HG03039 (cell line): ENCODE measurements around the gene TMEM131L.

Experiments
- ATAC-seq: cut with Tn5 transposase; IDR thresholded peaks from one replicate; pipeline ENCODE4 v1.9.1; 2021; ENCODE audit warnings: mild to moderate bottlenecking, moderate library complexity; ENCODE audit not compliant: unreplicated experiment

The TMEM131L gene

DNA sequence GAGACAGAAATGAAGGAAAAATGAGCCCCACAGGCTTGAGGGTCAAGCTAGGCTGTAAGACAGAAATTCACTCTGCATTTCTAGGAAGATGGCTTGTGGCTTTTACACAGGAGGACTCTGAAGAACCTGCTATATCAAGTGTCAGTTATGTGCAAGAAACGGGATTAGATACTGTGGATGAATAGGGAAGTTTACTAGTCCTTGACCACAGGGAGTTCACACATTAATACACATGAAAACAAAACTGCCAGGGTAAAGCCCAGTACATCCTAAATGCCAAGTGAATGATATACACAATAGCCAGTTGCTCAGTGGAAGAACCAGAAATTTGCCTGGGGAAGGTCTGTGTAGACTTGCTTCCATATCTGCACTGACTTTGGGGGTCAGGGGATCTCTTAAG is 53.5 kb downstream of the TMEM131L start:
- ATAC-seq: no peak

GRCh38 chr4:153520227-153520626 is 54.1 kb downstream of the TMEM131L start:
- no peak for ATAC-seq

DNA sequence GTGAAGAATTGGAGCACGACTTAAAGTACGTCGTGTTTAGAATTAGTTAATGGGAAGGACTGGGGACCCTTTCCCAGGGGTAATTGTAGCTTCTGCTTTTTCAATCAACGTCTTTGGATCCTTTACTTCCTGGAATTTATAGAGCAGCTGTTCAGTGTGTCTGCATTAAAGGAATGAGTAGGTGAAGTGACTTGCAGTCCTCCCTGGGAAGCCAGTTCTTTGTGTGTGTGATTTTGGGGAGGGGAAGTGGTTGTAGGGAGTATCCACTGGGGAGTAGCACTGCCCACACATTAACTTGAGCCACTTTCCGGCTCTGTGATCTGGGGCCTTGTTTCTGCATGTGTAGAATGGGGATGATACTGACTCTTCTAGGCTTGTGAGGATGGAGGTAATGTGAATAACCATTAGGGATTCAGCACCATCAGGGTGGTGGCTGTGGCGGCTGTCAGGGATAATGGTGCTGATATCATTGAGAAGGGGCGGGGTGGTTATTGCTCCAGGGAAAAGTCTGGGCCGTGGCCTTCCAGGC is 54.7 kb downstream of the TMEM131L start:
- no peak for ATAC-seq

- ATAC-seq: no peak
These were observed 55.3 kb downstream of the TMEM131L start for GRCh38 chr4:153521478-153521877.

DNA sequence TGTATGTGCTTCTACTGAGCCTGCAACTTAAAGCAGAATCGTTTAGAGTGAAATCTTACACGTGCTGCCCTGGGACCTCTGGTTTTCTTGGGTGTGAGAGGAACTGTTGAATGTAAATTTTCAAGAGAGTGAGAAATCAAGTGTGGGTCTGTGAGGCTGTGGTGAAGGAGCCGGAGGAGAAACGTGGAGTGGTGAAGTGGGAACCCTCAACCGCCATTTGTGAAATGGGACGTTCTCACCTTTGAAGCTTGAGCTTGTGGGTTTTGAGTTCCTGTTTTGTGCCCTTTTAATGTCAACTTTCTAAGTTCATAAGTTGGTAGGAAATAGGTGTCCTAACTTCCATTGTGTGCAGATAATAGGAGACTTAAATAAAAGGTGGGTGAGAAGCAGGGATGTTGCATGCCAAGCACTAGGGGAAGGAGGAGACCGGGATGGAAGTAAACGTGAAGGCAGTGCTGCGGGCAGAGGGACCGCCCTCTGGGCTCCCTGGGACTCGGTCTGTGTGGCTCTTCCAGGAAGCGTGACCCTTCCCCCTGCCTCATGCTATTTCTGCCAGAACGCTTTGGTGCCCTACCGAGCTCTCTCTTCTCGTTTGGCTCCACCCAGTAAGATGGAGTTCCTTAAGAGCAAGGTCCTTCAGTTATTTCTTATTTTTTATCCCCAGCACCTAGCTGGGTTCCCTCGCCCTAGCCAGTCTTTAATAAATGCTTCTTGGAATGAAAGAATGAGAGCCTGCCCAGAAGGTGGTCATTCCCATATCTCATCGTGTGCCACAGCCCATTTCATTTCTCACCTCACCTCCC is 56.0 kb downstream of the TMEM131L start:
- peak; percentile 17 for ATAC-seq

DNA sequence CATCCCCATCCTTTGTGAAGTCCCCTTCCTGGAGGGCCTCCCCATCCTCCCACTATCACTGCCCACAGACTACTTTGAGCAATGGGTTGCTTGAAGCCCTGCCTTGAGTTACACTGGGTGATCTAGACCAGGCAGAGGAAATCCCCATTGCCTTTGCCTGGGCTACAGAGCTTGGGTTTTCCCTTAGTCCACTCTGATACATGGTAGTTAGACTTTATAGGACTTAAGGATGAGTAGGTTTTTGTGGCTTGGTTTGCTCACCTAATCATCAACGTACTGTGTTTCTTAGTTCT is 56.6 kb downstream of the TMEM131L start:
- ATAC-seq: peak; percentile 53

DNA sequence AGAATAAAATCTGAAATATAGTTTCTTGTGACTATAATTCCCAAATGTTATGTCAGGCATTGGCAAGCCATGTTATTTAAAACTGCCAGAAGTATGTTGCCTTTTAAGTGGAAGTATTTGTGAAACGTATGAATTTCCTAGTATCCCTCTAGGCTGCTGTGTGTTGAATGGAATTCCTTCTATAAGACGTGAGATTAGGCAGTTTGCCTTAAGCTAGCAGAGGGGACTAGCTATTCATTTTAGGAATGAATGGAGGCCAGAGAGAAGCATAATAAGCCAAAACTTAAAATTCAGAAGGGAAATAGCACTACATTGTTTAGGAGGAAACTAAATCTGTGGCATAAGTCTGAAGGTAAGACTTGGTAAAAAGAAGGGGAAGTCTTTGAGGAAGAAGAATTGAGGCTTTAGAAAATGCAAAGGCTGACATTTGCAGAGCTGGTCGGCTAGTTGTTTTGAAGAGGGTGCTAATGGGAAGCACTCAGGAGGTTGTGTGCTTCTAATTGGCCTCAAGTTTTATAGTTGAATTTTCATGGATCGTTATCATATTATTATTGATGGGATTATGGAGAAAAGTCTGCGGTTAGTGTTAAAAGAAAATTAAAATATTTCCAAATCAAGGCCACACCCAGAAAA is 57.1 kb downstream of the TMEM131L start:
- ATAC-seq: no peak

- no peak for ATAC-seq
These were observed 57.8 kb downstream of the TMEM131L start for GRCh38 chr4:153523941-153524386.

DNA sequence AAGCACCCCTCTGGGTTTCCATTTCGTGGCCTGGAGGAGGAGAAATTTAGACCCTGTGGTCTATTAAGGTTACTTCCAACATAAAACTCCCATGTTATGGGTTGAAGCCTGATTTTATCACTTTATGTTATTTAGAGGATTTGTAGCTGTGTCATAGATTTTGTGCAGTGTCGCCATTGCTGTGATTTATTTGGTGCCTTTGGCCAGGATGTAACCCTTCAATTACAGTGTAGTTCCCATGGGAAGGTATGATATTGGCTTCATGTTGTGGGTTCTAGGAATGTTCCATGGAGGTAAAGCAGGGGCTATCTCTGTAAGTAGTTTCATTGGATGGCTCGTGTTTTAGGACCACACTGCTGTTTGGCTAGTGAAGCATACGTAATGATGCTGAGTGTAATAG is 58.5 kb downstream of the TMEM131L start:
- ATAC-seq: no peak

GRCh38 chr4:153527690-153528089 is 61.5 kb downstream of the TMEM131L start:
- no peak for ATAC-seq

DNA sequence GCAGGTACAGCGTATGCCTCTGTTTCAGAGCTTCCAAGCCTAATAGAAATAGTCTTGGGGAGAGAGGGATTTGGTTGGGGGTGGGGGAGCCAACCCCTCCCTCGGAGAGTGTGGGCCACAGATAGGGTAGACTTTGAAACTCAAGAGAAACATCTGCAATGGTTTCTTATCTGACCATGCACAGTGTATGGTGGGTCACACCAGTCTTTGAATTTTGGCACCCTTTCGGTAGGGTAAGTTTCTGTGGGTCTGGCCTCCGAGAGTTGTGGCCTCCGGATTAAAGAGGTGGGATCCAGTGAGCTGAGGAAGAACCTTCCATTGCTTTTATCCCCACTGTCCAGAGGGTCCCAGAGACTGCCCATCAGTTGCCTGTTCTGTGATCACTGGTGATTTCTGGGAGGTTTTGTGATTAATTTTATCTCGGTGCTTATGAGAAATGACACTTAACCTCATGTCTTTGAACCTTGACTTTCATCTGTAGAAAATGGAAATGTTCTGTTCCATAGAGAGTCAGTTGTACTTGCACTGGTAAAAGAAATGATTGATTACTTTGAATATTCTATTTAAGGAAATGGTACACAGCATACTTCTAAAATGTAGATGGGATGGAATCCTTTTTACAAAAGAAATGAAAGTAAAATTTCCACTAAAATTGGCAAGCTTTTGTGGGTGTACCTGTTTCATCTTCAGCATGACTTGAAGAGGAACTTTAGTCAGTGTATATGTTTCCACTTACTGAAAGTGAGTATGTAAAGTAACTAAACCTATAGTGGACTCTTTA is 62.7 kb downstream of the TMEM131L start:
- no peak for ATAC-seq

DNA sequence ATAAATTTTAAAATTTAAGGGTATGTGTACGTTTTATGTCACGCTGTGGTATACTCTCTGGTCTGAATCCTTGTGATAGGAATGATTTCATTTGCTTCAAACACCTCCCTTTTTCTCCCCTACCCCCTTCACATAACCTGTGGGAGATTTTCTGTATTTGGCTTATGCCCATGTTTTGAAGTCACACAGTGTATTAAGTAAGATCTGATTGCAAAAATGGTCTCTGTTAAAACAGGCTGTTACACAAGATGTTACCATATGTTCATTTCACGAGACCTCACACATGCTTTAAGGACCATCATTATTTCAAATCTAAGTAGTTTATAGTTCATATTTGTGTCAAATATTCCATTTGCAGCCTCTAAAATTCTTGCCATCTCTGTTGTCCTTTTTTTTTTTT is 63.5 kb downstream of the TMEM131L start:
- no peak for ATAC-seq

DNA sequence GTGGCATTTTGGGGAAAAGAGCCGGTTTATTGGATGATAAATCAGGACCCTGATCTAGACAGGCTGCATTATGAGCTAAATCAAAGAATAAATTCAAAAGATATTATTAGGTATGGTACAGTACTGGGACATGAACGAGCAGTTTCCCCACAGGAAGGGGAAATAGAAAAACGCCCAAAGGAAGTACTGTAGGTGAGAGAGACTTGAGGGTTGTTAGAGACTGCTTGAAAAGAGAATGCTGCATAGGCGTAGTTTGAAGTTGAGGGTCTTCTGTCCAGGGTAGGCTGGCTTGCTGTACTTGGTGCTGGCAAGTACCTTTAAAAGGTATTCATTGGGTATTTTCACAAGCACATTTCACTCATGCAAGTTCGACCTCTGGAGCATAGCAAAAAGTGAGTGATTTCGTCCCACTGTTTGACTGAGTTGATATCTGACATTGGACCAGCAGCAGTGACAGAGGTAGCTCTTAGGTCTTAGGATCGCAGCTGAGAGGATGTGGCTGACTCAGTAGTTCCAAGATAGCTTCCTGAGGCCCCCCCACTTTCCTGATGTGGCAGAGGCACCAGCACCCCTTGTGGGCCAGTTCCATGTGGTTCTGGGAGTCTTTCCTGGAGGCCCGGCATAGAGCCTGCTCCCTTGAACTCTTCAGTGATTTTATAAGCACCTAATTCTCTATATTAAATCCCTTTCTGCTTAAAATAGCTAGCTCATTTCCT is 64.3 kb downstream of the TMEM131L start:
- ATAC-seq: no peak

GRCh38 chr4:153531000-153531358 is 64.8 kb downstream of the TMEM131L start:
- ATAC-seq: no peak

DNA sequence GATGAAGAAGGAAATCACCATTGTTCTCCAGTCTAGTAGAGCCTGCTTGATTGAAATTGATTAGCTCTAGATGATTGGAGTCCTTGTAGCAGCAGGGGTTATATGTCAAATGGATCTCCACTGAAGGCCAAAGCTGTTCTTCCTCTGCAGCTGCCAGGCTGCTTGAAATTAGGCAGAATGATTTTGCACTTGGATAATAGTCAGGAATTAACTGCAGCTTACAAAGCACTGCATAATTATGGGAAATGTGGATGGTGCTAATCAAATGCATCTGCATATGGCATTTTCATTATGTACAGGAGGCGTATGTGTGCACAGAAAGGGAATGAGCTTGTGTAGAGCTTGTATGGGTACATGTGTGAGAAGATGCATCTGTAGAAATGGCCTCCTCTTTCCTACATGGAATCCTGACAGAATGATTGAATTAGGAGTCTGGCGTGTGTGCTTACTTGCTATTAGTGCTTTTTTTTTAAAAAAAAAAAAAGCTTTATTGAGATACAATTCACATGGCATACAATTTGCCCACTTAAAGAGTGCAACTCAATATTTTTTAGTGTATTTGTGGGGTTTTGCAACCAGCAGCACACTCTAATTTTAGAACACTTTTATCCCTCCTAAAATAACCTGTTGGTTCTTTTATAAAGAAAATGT is 65.9 kb downstream of the TMEM131L start:
- ATAC-seq: no peak

GRCh38 chr4:153532636-153533035 is 66.5 kb downstream of the TMEM131L start:
- ATAC-seq: no peak

GRCh38 chr4:153533387-153533786 is 67.2 kb downstream of the TMEM131L start:
- ATAC-seq: no peak

DNA sequence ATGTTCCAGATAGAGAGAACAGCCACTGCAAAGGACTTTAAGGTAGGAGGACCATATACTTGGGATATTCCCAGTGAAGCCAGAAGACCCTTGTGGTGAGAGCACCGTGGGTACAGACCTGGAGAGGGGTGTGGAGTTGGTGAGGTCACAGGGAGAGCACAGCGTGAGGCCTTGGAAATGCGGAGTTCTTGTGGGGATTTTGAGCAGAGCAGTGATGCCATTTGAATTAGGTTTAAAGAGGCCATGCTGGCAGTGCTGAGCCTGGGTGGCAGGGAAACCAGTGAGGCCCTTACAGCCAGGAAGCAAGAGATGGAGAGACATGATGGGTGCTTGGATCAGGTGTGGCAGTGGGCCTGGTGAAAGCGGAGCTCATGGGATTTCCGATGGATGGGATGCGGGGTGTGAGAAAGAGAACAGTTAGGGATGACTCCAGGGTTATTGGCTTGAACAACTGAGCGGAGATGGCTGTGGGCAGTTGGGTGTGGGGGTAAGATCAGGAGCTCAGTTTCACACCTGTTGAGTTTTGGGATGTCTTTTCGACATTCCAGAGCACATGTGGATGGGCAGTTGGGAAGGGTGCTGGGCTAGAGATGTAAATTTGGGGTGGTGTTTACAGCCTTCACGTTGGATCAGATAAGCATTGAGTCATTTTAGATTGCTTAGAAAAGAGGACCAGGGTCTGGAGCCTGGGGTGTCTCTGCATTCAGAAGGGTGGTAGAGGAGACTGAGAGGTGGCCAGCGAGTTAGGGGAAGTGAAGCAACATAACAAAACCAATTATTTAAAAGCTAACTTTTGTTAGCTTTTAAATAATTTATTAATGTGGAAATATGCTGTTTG is 68.9 kb downstream of the TMEM131L start:
- no peak for ATAC-seq

DNA sequence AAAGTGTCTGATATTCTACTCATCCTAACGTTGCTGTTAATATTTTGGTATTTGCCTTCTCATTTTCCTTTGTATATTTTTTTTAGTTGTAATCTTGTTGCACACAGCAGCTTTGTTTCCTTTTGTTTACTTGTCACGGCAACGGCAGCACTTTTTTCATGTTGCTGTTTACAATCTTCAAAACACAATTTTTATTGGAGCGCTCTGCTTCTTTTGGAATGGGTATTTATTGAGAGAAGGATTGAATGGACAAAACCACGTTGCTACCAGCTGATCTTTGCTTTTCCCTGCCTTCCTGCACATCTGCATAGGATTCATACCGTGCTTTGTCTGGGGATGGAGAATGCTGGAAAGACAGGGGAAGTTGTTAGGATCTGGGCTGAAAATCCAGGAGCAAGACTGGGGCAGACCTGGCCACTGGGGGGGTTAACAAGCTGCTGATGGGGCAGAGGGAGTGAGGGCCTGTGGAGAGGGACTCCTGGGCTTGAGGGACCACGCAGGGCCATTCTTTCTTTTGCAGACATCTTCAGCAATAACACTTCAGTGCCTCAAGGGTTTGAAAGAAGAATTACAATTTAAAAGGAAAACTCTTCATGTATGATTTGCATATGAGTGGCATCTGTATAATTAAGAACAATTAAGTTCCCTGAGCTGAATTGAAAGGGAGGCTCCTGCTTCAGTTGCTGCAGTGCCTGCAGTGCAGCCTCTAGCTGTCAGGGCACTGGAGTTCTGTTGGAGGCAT is 69.8 kb downstream of the TMEM131L start:
- ATAC-seq: no peak
